Putamen (tissue), 1 donor: Measurements from ENCODE around the gene CHM.
"Not testable (repeated sequence)": the region's sequence is repeated elsewhere in the genome, so short reads cannot be mapped to it uniquely, and the experiment has no call there.

Source experiments
- DNase-seq: peaks from one replicate; pipeline ENCODE4 v3.0.0-alpha.2; 2016; ENCODE audit warnings: low spot score

Gene CHM, protein sequence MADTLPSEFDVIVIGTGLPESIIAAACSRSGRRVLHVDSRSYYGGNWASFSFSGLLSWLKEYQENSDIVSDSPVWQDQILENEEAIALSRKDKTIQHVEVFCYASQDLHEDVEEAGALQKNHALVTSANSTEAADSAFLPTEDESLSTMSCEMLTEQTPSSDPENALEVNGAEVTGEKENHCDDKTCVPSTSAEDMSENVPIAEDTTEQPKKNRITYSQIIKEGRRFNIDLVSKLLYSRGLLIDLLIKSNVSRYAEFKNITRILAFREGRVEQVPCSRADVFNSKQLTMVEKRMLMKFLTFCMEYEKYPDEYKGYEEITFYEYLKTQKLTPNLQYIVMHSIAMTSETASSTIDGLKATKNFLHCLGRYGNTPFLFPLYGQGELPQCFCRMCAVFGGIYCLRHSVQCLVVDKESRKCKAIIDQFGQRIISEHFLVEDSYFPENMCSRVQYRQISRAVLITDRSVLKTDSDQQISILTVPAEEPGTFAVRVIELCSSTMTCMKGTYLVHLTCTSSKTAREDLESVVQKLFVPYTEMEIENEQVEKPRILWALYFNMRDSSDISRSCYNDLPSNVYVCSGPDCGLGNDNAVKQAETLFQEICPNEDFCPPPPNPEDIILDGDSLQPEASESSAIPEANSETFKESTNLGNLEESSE

GRCh38 chrX:86047174-86047935, at the start of gene CHM:
TSS of gene CHM (minus strand) at chrX:86047558. CDS start at chrX:86047532, 26 bp downstream.
- peak; percentile 86 for DNase-seq

DNA sequence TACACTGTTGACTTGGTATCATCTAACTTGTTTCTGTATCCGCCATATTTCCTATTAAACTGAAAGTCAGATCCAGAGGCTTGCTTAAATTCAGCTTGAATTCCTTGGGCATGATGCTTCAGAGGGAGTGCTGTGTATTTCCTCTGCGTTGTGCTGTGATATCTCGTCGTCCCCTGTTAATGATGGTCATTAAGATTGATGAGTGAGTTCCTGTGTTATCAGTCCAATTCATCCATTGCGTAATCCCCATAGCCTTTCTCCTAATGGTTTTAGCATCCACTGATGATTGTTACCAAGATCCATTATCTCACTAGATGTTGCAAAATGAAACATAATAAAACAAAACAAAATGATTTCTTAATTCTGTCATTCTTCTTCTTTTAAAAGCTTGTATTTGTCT, 31.3 kb upstream of the CHM start:
- DNase-seq, result no peak

DNA sequence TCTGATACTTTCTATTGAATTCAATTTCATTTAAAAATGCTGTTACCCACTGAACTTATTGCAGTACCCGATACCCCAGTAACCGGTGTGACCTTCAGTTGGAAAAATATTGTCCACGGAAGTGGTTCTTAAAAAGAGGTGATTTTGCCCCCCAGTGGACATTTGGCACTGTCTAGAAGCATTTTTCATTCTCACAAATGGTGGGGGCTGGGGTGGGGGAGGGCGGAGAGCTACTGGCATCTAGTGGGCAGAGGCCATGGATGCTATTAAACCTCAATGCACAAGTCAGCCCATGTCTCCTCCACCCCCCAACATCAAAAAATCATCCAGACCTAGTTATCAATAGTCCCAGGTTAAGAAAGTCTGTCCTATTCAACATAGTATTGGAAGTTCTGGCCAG, 19.6 kb upstream of the CHM start:
- no peak for DNase-seq

DNA sequence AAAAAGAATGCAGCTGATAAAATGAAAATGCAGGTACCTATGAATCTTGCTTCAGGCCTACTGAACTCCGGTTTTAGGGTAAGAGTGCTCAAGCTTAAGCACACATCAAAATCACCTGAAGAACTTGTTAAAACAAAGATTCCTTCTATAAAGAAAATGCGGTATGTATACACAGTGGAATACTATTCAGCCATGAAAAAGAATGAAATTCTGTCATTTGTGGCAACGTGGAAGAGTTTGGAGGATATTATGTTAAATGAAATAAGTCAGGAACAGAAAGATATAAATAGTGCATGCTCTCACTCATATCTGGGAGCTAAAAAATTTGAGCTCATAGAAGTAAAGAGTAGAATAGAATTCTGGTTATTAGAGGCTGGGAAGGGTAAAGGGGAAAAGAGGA, 14.0 kb upstream of the CHM start:
- no peak for DNase-seq

- no peak for DNase-seq
Measured at GRCh38 chrX:86051741-86052140, 4.4 kb upstream of the CHM start.

DNA sequence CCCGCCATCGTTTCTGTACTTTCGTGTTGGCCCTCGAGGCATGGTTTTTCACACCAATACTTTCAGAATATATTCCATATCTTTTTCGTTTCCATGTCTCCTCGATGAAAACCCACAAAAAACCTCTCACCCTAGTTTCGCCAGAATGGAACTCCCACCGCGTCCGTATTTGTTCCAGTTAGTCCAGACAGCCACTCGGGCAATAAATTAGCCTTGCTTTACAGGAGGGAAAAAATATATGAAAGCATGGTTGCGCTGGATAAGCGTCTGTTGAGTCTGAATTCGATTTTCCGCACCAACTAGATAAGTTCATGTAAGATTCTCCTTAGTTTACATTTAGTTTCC, 550 bp upstream of the CHM start:
- no peak for DNase-seq

GRCh38 chrX:86044216-86044615, 3.1 kb downstream of the CHM start:
- no peak for DNase-seq

GRCh38 chrX:86039625-86040568, 7.5 kb downstream of the CHM start:
- no peak for DNase-seq

GRCh38 chrX:86033385-86033784, 14.0 kb downstream of the CHM start:
- no peak for DNase-seq

- no peak for DNase-seq
Measured at GRCh38 chrX:86028681-86029080, 18.7 kb downstream of the CHM start.

GRCh38 chrX:86023811-86024210, 23.5 kb downstream of the CHM start:
- no peak for DNase-seq

DNA sequence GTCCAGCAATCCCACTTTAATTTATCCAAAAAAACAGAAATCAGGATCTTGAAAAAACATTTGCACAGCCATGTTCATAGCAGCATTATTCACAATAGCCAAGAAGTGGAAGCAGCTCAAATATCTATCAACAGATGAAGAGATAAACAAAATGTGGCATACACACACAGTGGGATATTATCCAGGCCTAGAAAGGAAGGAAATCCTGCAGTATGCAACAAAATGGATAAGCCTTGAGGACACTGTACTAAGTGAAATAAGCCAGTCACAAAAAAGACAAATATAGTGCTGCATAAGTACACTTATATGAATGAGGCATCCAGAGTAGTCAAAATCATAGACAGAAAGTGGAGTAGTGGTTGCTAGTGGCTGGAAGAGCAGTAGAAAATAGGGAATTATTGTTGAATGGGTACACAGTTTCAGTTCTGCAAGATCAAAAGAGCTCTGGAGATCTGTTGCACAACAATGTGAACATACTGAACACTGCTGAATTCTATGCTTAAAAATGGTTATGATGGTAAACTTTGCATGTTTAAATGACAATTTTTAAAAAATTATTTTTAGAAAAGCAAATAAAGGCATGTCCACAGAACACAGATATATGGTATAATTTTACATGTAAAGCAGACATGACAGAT, 25.6 kb downstream of the CHM start:
- no peak for DNase-seq

- no peak for DNase-seq
Measured at GRCh38 chrX:86016139-86016538, 31.2 kb downstream of the CHM start.

GRCh38 chrX:86014959-86015358, 32.4 kb downstream of the CHM start:
- DNase-seq, result not testable (repeated sequence)

DNA sequence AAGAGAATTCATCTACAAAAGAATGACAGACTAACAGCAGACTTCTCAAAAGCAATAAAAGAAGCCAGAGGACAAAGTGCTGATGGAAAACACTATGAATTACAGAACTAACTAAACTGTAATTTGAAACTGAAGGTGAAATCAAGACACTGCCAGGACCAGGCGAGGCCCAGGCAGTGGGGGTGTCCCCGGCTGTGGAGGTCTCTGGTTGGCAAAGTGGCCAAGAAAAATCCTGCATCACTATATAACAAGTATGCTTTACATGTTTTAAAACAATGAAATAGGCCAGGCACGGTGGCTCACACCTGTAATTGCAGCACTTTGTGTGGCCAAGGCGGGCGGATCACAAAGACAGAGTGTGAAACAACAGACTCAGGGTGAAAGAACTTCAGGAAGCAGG, 32.9 kb downstream of the CHM start:
- DNase-seq, result no peak

GRCh38 chrX:86013792-86014191, 33.6 kb downstream of the CHM start:
- no peak for DNase-seq

DNA sequence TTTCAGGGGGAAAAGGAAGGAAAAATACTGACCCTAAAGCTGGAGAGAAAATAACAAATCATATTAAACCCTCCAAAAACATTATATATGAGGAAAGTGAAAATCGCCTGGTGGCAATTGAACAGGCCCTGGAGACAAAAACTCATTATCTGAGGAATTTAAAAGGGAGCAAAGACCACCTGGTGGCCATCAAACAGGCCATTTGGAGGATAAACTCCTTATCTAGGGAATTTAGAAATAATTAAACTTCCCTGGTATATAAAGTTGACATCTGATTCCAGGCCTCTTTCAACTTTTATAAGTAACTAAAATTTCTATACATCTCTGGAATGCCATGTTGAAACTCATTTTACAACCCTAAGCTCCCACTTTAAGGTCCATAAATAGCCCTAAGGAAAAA, 35.2 kb downstream of the CHM start:
- DNase-seq, result no peak

DNA sequence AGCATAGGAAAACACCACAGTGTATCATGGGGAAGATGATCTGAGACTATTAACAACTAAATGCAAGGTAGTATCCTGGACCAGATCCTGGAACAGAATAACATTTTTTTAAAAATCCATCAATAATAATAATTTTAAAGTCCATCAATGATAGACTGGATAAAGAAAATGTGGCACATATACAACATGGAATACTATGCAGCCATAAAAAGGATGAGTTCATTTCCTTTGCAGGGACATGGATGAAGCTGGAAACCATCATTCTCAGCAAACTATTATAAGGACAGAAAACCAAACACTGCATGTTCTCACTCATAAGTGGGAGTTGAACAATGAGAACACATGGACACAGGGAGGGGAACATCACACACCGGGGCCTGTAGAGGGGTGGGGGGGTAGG, 37.6 kb downstream of the CHM start:
- DNase-seq, result not testable (repeated sequence)

DNA sequence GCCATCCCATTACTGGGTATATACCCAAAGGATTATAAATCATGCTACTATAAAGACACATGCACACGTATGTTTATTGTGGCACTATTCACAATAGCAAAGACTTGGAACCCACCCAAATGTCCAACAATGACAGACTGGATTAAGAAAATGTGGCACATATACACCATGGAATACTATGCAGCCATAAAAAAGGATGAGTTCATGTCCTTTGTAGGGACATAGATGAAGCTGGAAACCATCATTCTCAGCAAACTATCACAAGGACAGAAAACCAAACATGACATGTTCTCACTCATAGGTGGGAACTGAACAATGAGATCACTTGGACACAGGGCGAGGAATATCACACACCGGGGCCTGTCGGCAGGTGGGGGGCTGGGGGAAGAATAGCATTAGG, 39.5 kb downstream of the CHM start:
- not testable (repeated sequence) for DNase-seq

DNA sequence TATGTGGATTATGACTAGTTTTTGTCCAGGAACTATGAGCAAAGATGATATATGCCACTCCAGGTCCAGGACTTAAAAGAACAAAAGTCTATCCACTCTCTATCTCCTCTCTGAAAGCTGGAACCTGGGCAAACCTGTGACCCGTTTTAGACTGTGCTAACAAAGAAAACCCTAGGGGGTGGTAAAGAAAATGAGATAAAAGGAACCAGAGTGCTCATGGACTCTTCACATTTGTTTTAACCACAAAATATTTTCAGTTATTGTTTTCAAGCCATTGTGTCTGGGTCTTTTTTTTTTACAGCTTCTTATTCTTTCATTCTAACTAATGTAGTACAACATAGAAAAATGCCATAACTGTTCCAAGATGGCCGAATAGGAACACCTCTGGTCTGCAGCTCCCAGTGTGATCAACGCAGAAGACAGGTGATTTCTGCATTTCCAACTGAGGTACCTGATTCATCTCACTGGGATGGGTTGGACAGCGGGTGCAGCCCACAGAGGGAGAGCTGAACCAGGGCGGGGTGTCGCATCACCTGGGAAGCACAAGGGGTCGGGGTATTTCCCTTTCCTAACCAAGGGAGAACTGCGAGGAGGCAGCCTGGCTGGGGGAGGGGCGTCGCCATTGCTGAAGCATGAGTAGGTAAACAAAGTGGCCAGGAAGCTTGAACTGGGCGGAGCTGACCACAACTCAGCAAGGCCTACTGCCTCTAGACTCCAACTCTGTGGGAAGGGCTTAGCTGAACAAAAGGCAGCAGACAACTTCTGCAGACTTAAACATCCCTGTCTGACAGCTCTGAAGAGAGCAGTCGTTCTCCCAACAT, 45.1 kb downstream of the CHM start:
- DNase-seq, result no peak

DNA sequence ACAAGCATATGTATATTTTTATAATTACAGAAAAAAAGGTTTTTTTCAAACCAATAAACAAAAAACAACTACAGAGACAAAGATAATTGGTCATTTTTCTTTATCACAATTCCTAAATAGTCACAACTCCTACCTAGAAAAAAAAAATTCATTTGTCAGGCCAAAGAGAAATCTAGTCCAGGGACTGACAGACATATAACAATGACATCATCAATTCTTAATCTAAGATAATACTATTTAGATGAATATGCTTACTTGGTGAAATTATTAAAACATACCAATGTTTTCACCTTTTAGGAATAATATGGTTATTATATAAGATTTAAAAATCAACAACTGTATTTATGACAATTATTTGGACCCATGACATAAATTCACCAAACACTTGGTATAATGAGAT, 48.4 kb downstream of the CHM start:
- no peak for DNase-seq
